T-helper 1 cell (primary cell): ENCODE results near the gene BEGAIN.
A peak's percentile ranks its signal among the peaks of the same experiment; 100 is the strongest.

ENCODE experiments used
- DNase-seq, 5 donors: peaks; one replicate each; pipeline ENCODE4 v3.0.0-alpha.2; 2012 to 2020
- total RNA-seq, 4 donors: gene quantifications; one replicate each; lab custom pipeline; 2026; lab: John Stamatoyannopoulos, UW

The BEGAIN gene
- total RNA-seq, result 2.1 to 5.2 (median 4.5) reads per million in 4 donors

GRCh38 chr14:100587086-100587762, at the start of gene BEGAIN:
Gene BEGAIN (minus strand): TSS chr14:100587417. CDS start chr14:100587290, 127 bp downstream.
- DNase-seq, result peak in 1 of 5 donors; percentile 7

- no peak for DNase-seq
Observed at GRCh38 chr14:100636559-100636958, 49.3 kb upstream of the BEGAIN start.

GRCh38 chr14:100634026-100634425, 46.8 kb upstream of the BEGAIN start:
- no peak for DNase-seq

- DNase-seq, result no peak
Observed at GRCh38 chr14:100633406-100633805, 46.2 kb upstream of the BEGAIN start.

- no peak for DNase-seq
Observed at GRCh38 chr14:100629696-100630095, 42.5 kb upstream of the BEGAIN start.

GRCh38 chr14:100629098-100629497, 41.9 kb upstream of the BEGAIN start:
- DNase-seq, result no peak

- no peak for DNase-seq
Observed at GRCh38 chr14:100628225-100628624, 41.0 kb upstream of the BEGAIN start.

- DNase-seq, result no peak
Observed at GRCh38 chr14:100626614-100627013, 39.4 kb upstream of the BEGAIN start.

GRCh38 chr14:100623961-100624360, 36.7 kb upstream of the BEGAIN start:
- DNase-seq, result no peak

- DNase-seq, result no peak
Observed at GRCh38 chr14:100623557-100623956, 36.3 kb upstream of the BEGAIN start.

GRCh38 chr14:100622708-100623485, 35.7 kb upstream of the BEGAIN start:
- DNase-seq, result no peak

GRCh38 chr14:100622224-100622623, 35.0 kb upstream of the BEGAIN start:
- no peak for DNase-seq

GRCh38 chr14:100621806-100622205, 34.6 kb upstream of the BEGAIN start:
- DNase-seq, result no peak

GRCh38 chr14:100620255-100621100, 33.3 kb upstream of the BEGAIN start:
- DNase-seq, result no peak

GRCh38 chr14:100619396-100620254, 32.4 kb upstream of the BEGAIN start:
- DNase-seq, result no peak

- no peak for DNase-seq
Observed at GRCh38 chr14:100618763-100619320, 31.6 kb upstream of the BEGAIN start.

- DNase-seq, result no peak
Observed at GRCh38 chr14:100618318-100618693, 31.1 kb upstream of the BEGAIN start.

GRCh38 chr14:100617410-100618317, 30.4 kb upstream of the BEGAIN start:
- DNase-seq, result peak in 2 of 5 donors; percentile 6 to 12

GRCh38 chr14:100616854-100617409, 29.7 kb upstream of the BEGAIN start:
- no peak for DNase-seq
